ENCODE data around the gene SCAI.
"Not testable (repeated sequence)": the region's sequence is repeated elsewhere in the genome, so short reads cannot be mapped to it uniquely, and the experiment has no call there.

SCAI gene

GRCh38 chr9:124965775-124966568, 177.4 kb downstream of the SCAI start:
- H3K4me3 Mint-ChIP-seq: peak overlapping the region; percentile 11
- not testable (repeated sequence) for DNase-seq (ENCODE audit: low spot score in 2 of 2); H3K9me3 Mint-ChIP-seq
- peak; percentile 81 for ATAC-seq
- H3K36me3 Mint-ChIP-seq: peaks cover 24% of the 10 kb centered on the region
- H3K4me1 Mint-ChIP-seq: peaks cover 18% of the 10 kb centered on the region
- peak overlapping the region; percentile 79 for H3K27ac Mint-ChIP-seq

- DNase-seq (ENCODE audit: low spot score in 2 of 2): no peak
- Mint-ChIP-seq H3K27ac (peak overlapping the region; percentile 63), H3K4me3 (no peak overlapping the region), H3K9me3 (no peaks in the 10 kb centered on the region), H3K36me3 (peaks cover 11% of the 10 kb centered on the region), H3K4me1 (peaks cover 18% of the 10 kb centered on the region)
- ATAC-seq: no peak
Observed at GRCh38 chr9:124964604-124965003, 178.7 kb downstream of the SCAI start.

DNA sequence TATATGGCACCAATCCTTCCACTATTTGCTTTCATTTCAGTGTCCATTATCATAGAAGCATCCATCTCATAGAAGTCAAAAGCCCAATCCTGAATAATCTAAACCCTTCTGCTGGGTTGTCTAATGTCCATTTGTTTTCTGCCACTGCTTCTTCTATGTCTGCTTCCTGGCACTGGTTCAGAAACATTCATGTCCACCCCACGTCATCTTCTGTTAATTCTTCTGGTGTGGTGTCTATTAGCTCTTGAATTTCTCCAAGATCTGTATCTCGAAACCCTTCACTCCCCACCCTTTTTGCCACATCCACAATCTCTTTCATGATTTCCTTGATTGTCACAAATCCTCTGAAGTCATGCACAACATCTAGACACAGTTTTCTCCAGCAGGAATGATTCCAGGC, 179.3 kb downstream of the SCAI start:
- H3K4me3 Mint-ChIP-seq: no peak overlapping the region

GRCh38 chr9:124960409-124960752, 182.9 kb downstream of the SCAI start:
- Mint-ChIP-seq H3K4me3 (no peak overlapping the region), H3K4me1 (peaks cover 7% of the 10 kb centered on the region), H3K27ac (no peak overlapping the region), H3K36me3 (no peaks in the 10 kb centered on the region), H3K9me3 (no peaks in the 10 kb centered on the region)
- DNase-seq (ENCODE audit: low spot score in 2 of 2) (no peak), ATAC-seq (no peak)

More for the DNA sequence above, 179.3 kb downstream of the SCAI start:
- H3K36me3 Mint-ChIP-seq: peaks cover 10% of the 10 kb centered on the region
- ATAC-seq (no peak), DNase-seq (ENCODE audit: low spot score in 2 of 2) (no peak)
- H3K4me1 Mint-ChIP-seq: peaks cover 18% of the 10 kb centered on the region
- peak overlapping the region; percentile 63 for H3K27ac Mint-ChIP-seq
- no peaks in the 10 kb centered on the region for H3K9me3 Mint-ChIP-seq

- H3K36me3 Mint-ChIP-seq; H3K4me3 Mint-ChIP-seq; H3K9me3 Mint-ChIP-seq; H3K4me1 Mint-ChIP-seq; H3K27ac Mint-ChIP-seq; DNase-seq (ENCODE audit: low spot score in 2 of 2); ATAC-seq: not testable (repeated sequence)
Observed at GRCh38 chr9:124959671-124960408, 183.5 kb downstream of the SCAI start.

DNA sequence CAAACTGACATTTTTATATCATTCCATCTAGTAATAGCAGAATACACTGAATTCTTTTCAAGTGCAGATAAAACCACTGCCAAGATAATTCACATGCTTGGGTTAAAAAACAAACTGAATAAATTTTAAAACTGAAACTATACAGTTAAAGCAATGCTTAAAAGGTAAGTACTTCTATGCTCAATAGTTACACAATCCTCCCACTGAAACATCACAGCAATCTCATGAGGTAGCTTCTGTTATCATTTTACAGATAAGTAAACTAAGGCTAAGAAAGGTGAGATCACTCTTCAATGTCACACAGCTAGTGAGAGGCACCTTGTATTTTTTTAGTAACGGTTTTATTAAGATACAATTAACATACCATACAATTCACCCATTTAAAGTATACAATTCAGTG, 189.1 kb downstream of the SCAI start:
- DNase-seq (ENCODE audit: low spot score in 2 of 2): no peak
- H3K4me3 Mint-ChIP-seq: no peak overlapping the region
- H3K36me3 Mint-ChIP-seq: no peaks in the 10 kb centered on the region
- H3K27ac Mint-ChIP-seq: no peak overlapping the region
- no peak for ATAC-seq
- H3K9me3 Mint-ChIP-seq: no peaks in the 10 kb centered on the region
- no peaks in the 10 kb centered on the region for H3K4me1 Mint-ChIP-seq

- H3K4me1 Mint-ChIP-seq: no peaks in the 10 kb centered on the region
- ATAC-seq: no peak
- H3K27ac Mint-ChIP-seq: no peak overlapping the region
Observed at GRCh38 chr9:124950050-124950718, 193.1 kb downstream of the SCAI start.

GRCh38 chr9:124949387-124949786, 193.9 kb downstream of the SCAI start:
- Mint-ChIP-seq H3K9me3 (no peaks in the 10 kb centered on the region), H3K36me3 (no peaks in the 10 kb centered on the region), H3K4me1 (no peaks in the 10 kb centered on the region), H3K4me3 (no peak overlapping the region), H3K27ac (no peak overlapping the region)
- DNase-seq (ENCODE audit: low spot score in 2 of 2): no peak
- no peak for ATAC-seq

More at GRCh38 chr9:124950050-124950718, 193.1 kb downstream of the SCAI start:
- no peaks in the 10 kb centered on the region for H3K36me3 Mint-ChIP-seq
- DNase-seq (ENCODE audit: low spot score in 2 of 2): no peak
- H3K9me3 Mint-ChIP-seq: no peaks in the 10 kb centered on the region
- H3K4me3 Mint-ChIP-seq: no peak overlapping the region

DNA sequence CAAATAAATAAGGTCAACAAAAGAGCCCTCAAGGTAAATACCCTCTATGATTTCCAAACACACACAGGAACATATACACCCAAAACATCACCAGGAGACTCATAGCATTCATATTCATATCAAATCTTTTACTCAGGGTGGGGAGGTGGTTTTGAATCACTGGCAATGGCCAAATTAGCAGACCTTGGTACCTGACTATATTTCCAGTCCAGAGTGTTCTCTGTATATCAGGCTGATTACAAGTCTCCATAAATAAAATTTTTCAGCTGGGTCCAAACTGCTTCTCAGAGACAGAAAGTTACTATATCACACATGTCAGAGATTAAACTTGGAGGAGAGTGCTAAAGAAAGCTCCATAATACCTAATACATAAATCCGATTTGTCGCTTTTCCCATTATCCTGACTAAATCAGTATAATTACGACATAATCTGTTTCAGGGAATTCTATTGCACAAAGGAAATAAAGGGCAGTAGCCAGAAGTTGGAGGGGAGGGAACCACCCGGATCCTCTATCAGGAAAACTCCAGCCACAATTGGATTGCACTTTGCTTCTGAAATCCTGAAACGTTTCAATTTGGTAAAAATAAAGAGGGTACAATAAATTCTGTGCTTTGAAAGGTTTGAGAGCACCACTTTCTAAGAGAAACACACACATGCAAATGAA, 195.5 kb downstream of the SCAI start:
- H3K36me3 Mint-ChIP-seq: no peaks in the 10 kb centered on the region
- no peaks in the 10 kb centered on the region for H3K9me3 Mint-ChIP-seq
- H3K4me3 Mint-ChIP-seq: no peak overlapping the region
- H3K4me1 Mint-ChIP-seq: peaks cover under 1% of the 10 kb centered on the region
- DNase-seq (ENCODE audit: low spot score in 2 of 2) (no peak), ATAC-seq (no peak)
- no peak overlapping the region for H3K27ac Mint-ChIP-seq

GRCh38 chr9:124946167-124946566, 197.2 kb downstream of the SCAI start:
- H3K36me3 Mint-ChIP-seq: no peaks in the 10 kb centered on the region
- ATAC-seq: no peak
- no peaks in the 10 kb centered on the region for H3K9me3 Mint-ChIP-seq
- no peak overlapping the region for H3K4me3 Mint-ChIP-seq
- no peak overlapping the region for H3K27ac Mint-ChIP-seq
- H3K4me1 Mint-ChIP-seq: peaks cover 15% of the 10 kb centered on the region
- DNase-seq (ENCODE audit: low spot score in 2 of 2): no peak

- peak overlapping the region; percentile 94 for H3K27ac Mint-ChIP-seq
- peaks cover 29% of the 10 kb centered on the region for H3K4me1 Mint-ChIP-seq
- peak; percentile 59 for ATAC-seq
- H3K9me3 Mint-ChIP-seq: no peaks in the 10 kb centered on the region
- peak overlapping the region; percentile 85 for H3K4me3 Mint-ChIP-seq
- peaks cover 25% of the 10 kb centered on the region for H3K36me3 Mint-ChIP-seq
- no peak for DNase-seq (ENCODE audit: low spot score in 2 of 2)
Observed at GRCh38 chr9:124941679-124942561, 201.4 kb downstream of the SCAI start.

DNA sequence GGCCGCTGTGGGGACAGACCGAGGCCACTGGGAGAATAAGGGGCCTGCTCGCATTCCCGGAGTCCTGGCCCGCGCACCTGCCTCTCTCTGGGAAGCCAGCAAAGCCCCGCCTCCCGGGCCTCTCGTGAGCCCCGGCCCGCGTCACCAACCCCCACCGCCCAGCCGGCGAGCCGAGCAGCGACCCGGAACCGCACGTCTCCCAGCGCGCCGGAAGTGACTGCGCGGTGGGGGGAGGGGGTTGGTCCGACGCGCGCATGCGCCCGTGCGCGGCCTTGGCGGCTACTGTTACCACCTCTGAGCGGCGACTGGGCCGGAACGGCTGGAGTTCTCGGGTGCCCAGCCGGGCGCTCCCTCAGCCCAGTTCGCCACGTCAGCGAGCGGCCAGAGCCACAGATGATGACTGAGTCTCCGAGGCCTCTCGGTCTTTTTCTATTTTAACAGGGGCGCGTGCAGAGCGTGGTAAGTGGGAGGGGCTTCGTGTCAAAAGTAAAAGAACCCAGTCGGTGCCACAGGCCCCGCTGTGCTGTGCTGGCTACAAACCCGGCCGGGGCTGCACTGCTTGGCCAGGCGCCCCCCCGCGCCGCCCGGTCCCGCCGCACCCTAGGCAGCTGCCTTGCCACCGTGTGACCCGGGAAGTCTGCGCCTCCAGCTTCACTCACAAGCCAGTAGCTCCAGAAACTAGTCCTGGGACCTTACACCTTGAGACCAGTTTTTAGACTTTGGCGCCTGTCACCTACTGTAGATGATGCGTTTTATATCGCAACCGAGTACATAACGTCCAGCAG, 202.2 kb downstream of the SCAI start, which contains the start of gene GOLGA1:
TSS of gene GOLGA1 (minus strand) at position 190 of the 785 bp plus-strand sequence. CDS start 2,372 bp downstream, outside the sequence.
- Mint-ChIP-seq H3K9me3 (no peaks in the 10 kb centered on the region), H3K4me3 (peak within 1 kb of the TSS; percentile 85), H3K27ac (peak within 1 kb of the TSS; percentile 94), H3K4me1 (peaks cover 29% of the 10 kb centered on the region), H3K36me3 (peaks cover 34% of the 10 kb centered on the region)
- DNase-seq (ENCODE audit: low spot score in 2 of 2): peak; percentile 86 to 95
- ATAC-seq: peak; percentile 95

DNA sequence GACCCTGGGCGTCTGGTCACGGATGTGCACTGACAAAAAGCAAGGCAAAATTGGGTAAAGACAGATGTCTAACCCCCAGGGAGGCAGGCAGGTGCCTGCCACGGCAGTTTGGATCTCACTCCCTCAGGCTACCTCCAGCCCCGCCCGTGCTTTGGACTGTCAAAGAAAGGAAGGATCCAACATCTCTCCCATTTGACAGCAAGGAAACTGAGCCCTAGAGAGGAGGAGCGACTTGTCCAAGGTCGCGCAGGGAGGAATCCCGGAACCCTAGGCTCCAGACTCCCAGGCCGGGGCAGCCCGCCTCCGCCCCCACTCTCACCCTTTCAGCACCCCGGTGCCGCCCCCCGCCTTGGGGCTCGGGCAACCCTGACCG, 202.8 kb downstream of the SCAI start:
- Mint-ChIP-seq H3K4me1 (peaks cover 29% of the 10 kb centered on the region), H3K9me3 (no peaks in the 10 kb centered on the region), H3K36me3 (peaks cover 40% of the 10 kb centered on the region), H3K27ac (peak overlapping the region; percentile 94), H3K4me3 (peak overlapping the region; percentile 85)
- DNase-seq (ENCODE audit: low spot score in 2 of 2) (no peak), ATAC-seq (peak; percentile 57)

- Mint-ChIP-seq H3K27ac (peak overlapping the region; percentile 94), H3K4me1 (peaks cover 29% of the 10 kb centered on the region), H3K4me3 (peak overlapping the region; percentile 85), H3K36me3 (peaks cover 44% of the 10 kb centered on the region), H3K9me3 (no peaks in the 10 kb centered on the region)
- DNase-seq (ENCODE audit: low spot score in 2 of 2) (no peak), ATAC-seq (no peak)
Observed at GRCh38 chr9:124939944-124940343, 203.4 kb downstream of the SCAI start.

Measured in stimulated activated effector memory CD8-positive, alpha-beta T cell treated with anti-CD3 and anti-CD28 coated beads, Interleukin-12 subunit alpha, Interleukin-12 subunit beta, amount 100 ng/mL, for 72 hours (primary cell).